HG02763 (cell line): ENCODE measurements around the gene RBBP8NL.

Source experiments
- ATAC-seq: cut with Tn5 transposase; IDR thresholded peaks from one replicate; pipeline ENCODE4 v1.9.1; 2021; ENCODE audit warnings: mild to moderate bottlenecking, moderate library complexity; ENCODE audit not compliant: unreplicated experiment

The RBBP8NL gene, protein sequence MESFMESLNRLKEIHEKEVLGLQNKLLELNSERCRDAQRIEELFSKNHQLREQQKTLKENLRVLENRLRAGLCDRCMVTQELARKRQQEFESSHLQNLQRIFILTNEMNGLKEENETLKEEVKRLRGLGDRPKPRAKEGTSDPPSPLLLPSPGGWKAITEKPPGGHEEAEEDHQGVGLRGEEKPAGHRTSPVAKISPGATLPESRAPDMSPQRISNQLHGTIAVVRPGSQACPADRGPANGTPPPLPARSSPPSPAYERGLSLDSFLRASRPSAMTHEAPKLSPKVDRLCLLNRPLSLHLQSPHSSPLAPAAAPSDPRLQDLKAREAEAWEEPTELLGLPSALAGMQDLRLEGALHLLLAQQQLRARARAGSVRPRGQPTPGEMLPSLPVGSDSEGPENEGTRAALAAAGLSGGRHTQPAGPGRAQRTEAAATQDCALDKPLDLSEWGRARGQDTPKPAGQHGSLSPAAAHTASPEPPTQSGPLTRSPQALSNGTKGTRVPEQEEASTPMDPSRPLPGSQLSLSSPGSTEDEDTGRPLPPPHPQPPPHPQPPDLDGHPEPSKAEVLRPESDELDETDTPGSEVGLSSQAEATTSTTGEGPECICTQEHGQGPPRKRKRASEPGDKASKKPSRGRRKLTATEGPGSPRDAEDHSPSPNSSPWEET

DNA sequence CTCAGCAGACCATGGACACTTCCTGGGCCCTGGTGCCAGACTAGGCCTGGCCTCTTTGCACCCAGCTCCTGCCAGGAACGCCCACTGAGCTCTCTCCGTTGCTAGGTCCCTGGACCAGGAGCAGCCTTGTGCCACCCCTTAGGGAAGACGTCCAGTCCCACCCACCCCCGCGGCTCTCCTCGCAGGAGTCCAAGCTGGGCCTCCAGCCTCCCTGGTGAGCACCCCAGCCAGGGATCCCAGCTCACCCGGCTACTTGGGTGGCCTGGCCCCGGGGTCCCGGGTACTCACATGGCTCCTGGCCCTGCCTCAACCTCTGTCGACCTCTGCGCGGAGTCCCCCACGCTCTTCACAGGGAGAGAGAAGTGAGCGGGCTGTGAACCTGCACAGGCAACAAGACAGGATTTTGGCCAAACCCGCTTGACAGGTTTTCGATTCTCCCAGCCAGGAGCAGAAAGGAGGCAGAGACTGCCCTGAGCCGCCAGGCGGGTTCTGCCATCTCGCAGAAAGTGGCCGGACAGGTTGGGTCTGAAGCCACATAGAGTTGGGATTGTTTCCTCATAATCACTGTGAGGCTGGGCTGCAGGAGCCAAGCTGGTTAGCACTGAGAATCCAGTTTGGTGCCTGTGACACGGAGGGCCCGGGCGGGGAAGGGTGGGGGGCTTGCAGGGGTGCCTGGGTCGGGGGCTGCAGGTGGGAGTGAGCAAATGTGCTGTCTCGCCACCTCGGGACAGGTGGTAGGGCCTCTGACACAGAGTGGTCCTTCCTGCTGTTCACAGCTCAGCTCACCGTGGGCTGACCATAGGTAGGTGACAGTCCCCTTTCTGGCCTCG, at the start of gene RBBP8NL:
Gene RBBP8NL (minus strand): TSS at position 368 of the 830 bp plus-strand sequence. CDS start 7,892 bp downstream, outside the sequence.
- no peak for ATAC-seq

DNA sequence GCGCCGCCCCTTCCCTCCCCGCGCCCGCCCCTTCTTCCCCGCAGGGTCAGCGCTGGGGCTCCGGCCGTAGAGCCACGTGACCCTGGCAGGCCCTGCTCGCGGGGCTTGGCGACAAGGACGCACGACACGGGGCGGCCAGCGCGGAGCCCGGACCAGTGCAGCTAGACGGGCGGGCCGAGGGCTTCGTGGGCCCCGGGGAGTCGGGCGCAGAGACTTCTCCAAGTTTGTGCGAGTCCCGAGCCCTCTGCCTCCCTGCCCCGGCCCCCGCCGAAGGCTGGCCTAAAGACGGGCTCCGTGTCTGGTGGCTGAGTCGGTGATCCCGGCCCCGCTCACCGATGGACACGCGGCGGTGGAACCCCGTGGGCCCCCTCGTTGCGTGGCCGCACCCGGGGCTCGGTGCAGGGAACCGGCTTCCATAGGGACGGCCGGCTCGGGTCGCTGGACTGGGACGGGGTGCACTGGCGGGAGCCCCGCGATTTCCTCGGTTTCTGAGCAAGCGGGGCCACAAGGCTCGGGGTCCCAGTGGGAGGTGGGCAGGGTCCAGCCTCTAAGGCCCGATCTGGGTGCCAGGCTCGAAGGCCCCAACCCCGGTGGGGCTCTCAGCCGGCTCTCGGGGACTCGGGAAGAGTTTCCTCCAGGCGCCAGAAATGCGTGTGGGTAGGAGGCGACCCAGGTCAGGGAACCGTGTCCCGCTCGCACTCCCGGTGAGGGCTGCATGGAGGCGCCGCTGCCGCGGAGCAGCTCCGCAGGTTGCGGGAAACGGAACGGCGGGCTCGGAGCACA, 48.9 kb upstream of the RBBP8NL start:
- ATAC-seq = no peak

DNA sequence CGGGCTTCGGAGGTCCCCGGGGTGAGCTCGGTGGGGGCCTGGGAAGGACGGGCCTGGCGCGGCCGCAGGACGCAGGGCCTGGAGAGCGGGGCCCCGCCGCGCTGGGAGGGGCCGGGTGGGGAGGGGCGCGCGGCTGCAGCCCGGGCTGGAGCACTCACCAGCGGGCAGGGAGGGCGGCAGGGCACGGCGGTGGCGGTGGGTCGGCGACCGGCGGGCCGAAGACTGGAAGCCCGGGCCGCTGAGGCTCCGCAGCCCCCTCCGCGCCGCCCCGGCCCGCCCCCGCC, 48.4 kb upstream of the RBBP8NL start, which contains the start of gene GATA5:
Gene GATA5 (minus strand): TSS at position 224 of the 284 bp plus-strand sequence. CDS start 474 bp downstream, outside the sequence.
- no peak for ATAC-seq

DNA sequence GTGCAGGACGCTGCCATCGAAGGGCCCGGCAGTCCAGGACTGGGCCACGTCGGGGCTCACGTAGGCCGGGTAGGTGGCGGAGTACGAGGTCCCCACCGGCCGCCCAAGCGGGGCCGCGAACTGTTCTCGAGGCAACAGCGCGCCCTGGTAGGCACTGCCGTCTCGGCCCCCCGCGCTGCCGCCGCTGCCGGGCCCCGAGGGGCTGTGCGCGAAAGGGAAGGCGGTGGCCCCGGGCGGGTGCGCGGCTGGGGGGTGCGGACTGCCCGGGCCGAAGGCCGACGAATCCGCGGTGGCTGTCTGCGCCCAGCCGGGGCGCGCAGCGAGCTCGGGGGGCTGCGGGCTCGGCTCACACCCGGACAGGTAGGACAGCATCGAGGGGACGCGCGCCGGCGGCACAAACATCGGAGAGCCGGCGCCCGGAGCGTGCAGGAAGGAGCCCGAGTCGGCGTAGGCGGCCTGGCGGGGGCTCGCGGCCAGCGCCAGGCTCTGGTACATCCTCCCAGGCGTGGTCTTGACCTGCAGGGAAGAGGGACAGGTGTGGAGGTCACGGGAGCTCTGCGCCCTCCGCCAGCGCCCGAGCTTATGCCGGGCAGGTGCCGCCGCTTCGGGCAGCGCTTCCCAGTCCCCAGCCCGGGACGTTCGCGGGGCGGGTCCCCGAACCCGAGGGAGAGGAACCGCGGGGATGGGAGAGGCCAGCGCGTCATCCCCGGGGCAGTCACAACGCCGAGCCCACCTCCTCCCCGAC, 47.9 kb upstream of the RBBP8NL start:
- no peak for ATAC-seq

DNA sequence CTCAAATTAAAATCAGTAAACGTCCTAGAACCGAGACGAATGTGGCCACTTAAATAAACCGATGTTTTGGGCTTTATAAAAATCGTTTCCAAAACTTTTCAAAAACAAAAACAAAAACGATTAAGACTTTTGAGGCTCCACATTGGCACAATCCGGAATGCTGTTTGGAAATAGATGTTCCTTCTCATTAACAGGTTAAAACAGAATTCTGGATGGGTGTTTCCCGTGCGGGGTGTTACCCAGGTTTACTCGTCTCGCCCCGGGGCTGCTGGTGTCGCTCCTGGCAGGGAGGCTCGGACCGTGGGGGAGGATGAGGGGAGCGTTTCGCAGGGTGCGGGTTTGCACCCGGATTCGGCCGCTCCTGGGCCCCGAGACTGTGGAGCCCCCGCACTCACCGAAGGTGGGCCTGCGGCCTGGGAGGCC, 47.3 kb upstream of the RBBP8NL start:
- no peak for ATAC-seq

DNA sequence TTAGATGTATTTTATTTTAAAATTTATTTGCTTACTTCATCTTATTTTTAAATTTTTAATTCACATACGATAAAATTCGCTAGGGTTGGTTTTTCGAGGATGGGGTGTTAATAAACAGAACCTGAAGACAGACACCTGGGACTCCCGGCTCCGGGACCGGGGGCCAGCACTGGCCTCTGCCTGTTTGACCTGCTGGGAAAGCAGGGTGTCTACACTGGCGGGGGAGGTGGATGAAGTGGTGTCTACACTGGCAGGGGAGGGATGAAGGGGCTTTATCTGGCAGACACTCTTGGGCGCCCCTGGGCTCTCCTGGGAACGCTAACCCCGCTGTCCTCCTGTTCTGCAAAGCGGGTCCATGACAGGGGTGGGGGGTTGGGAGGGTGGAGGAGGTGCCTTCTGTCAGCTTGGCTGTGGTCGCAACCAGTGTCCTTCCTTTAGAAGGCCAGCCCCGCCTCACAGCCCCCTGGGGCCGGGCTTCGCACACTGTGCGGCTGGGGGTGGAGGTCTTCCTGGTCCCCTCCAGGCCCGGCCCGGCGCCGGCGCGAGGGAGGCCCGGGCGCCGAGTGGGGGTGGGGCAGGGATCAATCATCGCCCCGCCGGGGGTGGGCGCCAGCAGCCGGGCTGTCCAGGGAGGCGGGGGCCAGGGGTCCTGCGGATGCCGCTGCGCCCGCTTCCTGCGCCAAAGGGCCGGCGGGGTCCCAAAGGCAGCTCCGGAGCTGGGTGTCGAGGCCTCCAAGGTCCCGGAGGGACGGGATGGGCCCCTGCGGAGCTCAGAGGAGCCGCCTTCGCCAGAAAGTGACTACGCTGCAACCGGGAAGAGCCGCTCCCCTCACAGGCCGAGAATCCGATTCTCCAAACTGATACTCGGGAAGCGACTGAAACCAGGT, 46.6 kb upstream of the RBBP8NL start:
- no peak for ATAC-seq

DNA sequence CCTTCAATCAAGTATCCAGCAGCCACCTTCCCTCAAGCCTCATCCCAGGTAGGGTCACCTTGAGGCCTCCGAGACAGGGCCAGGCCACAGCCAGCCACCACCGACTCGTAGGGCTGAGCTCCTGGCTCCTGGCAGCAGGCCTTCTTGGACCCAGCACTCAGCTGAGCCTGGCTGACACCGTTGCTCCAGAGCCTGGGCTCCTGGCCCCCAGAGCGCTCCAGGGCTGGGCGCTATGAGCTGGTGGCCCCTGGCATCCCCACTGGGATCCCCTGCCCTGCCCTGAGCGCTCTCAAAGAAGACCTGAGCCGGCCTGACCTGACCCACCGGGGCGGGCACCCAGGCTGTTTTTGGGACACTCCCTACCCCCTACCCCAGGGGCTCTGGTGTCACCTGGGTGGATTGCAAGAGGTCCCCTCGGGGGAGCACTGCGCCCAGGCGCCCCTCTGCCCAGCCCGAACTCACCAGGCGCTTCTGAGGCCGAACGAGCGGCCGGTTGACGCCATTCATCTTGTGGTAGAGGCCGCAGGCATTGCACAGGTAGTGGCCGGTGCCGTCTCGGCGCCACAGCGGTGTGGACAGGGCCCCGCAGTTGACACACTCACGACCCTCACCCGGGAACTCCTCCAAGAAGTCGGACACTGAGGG, 45.7 kb upstream of the RBBP8NL start:
- ATAC-seq = no peak

DNA sequence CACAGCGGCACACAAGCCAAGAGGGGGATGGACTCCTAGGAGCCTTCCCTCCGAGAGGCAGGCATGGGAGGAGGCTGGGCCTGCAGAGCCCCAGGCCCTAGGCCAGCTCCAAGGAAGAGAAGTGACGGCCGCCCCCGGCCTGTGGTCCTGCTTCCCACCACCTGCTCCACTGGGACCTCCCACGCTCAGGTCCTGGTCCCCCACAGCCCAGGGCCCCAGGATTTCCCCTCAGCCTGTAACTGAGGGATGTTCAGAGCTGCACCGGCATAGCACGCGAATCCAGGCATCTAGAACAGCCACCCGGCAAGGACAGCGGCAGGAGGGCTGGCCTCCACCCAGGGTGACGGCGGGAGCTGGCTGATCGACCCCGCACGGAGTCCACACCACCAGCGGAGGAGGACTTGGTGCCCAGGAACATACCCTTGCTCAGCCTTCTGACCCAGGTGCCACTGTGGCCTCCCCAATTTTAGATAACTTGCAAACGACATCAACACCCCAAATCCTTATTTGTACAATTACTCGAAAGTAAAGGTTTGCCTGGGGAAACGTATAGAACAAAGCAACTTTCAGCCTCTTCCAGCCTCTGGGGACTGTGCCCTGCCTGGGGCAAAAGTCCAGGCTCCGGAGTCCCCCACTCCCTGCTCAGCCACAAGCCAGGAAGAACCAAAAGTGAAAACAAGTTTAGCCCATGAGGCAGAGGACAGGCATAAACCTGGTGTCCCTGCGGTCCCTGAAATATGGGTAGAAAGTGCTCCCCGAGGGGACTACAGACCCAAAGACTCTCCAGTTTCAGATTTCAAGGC, 45.0 kb upstream of the RBBP8NL start:
- ATAC-seq = no peak

DNA sequence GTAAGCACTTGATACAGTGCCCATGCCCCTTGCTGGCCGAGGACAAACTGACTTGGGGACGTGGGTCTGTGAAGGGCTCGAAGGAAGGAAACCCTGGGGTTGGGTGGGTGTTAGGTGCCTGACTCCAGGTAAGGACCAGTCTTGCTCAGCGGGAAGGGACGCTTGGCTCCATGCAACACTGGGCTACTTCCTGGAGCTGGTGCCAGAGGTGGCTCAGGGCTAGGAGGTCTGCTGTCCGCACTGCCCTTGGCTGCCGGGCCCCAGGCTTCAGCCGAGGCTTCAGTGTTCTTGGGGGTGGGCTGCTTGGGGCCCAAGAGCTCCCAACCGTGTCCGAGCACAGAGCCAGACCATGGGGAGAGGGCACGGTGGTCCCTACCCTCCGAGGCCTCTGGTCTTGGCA, 43.1 kb upstream of the RBBP8NL start:
- no peak for ATAC-seq

DNA sequence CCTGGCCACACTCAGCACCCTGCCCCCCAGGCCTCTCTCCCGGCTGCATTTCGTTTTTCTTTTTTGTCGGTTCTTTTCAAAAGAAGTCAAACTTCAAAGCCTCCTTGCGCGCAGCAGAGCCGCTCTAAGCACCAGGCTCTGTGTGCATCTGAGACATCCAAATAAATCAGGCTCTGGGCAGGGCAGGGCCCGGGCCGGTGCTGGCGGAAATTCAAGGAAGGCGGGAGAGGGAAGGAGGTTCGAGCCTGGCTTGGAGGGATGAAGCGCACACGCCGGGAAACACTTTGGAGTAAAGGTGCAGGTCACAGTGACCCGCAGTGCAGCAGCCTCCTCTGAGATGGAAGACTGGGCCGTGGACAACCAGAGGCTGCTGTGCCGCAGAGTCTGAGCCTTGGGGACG, 42.7 kb upstream of the RBBP8NL start:
- ATAC-seq = no peak

DNA sequence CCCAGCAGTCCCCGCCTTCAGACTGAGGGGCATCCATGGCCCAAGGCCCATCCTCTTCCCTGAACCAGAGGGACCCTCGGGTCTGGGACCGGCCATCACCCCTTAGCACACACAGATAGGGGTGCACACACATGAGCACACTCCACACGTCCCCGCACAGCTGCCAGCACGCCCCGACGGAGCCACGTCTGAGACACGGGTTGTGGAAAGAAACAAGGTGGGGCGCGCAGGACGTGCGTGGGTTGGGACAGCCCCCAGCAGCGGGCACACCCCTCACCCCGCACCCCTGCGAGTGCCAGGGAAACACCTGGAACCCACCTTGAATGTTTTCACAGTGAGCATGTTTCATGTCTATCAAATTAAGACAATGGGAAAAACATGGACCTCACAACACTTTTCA, 42.0 kb upstream of the RBBP8NL start:
- no peak for ATAC-seq

DNA sequence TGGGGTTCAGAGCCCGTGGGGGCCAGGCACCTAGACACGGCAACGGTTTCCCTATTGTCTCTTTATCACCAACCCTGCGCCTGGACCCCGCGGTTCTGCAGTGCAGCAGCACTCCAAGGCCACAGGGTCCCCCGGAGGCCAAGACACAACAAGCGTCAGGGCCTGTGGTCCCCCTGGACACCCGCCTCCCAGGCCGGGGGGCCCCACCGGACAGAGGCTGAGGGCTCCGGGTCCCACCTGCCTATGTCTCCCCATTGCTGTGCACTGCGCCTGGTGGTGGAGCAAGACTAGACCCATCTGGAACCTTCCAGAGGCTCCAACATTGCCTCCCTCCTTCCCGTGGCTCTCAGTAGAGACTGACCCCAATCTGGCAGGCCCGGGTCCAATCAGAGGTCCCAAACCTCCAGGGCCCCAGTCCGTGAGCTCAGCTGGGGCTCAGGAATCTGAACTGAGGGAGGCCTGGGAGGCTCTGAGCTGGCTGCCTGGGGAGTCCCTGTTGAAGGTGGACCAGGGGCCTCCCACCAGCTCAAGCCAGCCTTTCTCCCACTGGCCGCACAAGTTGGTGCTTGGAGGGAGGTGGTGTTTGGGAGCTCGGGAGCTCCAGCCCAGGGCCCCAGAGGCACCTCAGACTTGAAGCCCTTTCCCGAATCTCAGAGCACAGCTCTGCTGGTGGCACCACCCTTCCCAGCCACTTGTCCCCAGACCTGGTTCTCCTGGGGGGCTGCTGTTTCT, 39.6 kb upstream of the RBBP8NL start:
- ATAC-seq = no peak

DNA sequence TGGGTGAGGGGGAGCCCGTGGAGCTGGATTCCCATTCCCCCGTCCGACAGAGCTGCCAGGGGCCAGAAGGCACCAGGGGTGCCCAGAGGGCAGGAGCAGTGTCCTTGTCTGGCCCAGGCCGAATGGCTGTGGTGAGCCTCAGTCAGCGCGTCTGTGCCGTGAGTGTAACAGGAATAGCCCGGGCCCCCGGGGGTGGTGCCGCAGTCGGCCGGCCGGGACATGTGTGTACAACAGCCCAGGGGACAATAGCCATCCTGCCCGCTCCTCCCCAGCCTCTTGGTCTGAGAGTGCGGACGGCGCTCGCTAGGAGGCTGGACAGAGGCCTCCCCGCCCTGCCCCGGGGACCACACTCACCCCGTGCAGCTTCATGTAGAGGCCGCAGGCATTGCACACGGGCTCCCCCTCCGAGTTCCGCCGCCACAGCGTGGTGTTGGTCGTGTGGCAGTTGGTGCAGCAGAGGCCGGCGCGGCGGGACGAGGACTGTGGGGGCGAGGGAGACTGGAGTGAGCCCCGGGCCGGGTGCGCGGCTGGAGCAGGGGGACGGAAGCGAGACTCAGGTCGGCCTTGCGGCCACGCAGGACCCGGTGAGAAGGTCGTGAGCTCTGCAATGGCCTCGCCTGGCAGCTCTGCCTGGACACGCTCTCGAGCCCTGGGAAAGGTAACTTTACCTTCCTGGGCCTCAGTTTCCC, 38.9 kb upstream of the RBBP8NL start:
- ATAC-seq = no peak

DNA sequence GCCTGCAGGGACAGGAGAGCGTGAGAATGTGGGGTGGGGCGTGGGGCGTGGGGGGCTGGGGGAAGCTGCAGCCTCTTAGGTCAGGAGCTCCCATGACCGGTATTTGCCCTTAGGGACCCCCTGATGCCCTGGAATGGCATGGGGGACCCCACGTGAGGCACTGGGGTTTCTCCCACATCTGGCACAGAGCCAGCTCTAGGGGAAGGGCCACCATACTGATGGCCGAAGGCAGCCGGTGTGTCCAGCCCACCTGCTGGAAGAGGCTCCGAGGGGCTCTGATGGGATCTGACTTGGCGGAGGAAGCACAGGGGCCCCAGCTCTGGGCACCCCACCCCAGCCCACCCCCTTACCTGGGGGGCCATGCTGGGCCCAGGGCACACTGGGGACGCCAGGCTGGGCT, 37.7 kb upstream of the RBBP8NL start:
- ATAC-seq = no peak

DNA sequence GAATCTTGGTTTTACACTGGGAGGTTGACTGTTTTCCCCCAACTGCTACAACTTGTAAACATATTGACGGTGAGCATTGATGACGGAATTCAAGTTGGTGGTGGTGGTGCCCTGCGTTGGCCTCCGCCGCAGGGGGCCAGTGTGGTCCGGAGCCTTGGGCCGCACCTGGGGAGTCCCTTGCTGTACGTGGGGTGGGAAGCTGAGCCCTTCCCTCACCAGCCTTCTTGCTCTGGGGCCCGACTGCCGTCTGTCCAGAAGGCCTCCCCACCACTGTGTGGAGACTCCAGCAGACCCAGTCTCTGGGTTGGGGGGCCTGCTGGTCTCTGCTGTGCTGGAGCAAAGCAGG, 37.1 kb upstream of the RBBP8NL start:
- no peak for ATAC-seq

DNA sequence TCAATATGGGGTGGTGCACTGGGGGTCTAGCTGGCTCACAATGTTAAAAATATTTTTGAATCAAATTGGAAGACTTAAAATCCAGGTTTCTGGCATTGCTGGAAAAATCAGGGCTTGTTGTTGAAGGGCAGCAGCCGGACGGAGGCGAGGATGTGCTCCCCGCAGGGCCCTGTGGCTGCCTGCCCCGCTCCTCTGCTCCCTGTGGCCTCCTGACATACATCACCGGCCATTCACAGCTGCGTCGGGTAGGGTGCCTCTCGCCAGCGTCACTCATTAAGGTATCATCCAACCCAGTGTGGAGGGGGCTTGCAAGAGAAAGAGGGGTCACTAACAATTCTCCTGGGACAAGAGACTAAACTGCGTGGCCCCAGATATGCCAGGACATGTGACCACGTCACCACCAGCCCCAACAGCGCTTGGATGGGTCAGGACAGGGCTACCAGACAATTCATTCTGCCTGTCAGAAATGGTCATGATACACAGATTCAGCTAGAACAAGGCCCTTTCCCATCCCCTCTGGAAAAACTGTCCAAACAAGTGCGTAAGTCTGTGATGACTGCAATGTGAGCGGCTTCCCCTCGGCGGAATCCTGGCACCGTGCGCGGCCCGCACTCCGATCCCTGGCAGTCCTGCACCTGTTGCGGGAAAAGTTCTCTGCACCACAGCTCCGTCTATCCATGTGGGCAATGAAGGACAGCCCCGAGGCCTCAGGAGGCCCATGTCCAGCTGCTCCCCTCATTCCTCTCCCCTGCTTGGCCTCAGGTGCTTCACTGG, 36.5 kb upstream of the RBBP8NL start:
- ATAC-seq = no peak
